BJ (cell line): ENCODE measurements around the gene FOSL2. TPM values are rescaled to one million over a fixed set of nuclear protein-coding genes. Genes with fewer than 3 reads are reported as not detected.

Experiments
- CTCF ChIA-PET: fragments of 350-600 bp; formaldehyde crosslinking; extraction: SDS; loops from one replicate; lab custom pipeline; 2021; ENCODE audit warnings: antibody characterized with exemption, inconsistent platforms; lab: Yijun Ruan, JAX
- POLR2A ChIA-PET: fragments of 300-600 bp; sonication (Branson Sonifier 250); formaldehyde crosslinking; extraction: SDS; loops from one replicate; lab custom pipeline; 2021; ENCODE audit warnings: antibody characterized with exemption; lab: Charles Lee
- DNase-seq: peaks from one replicate; pipeline ENCODE4 v3.0.0-alpha.2; 2011; ENCODE audit warnings: low read depth
- H3K27me3 ChIP-seq: 2 replicates; pipeline ENCODE4 v1.6.0; 2011; ENCODE audit warnings: low read length; ENCODE audit not compliant: control insufficient read depth, insufficient read depth
- H3K36me3 ChIP-seq: 2 replicates; pipeline ENCODE4 v1.5.1; 2011; ENCODE audit warnings: low read length; ENCODE audit not compliant: control insufficient read depth, insufficient read depth
- H3K4me3 ChIP-seq: 2 replicates; pipeline ENCODE4 v1.5.1; 2011; ENCODE audit warnings: low read depth, mild to moderate bottlenecking, control low read depth, low read length
- polyA plus RNA-seq: library from polyadenylated mRNA; depleted of rRNA; stranded (reverse); fragments of >200 nt; gene quantifications from 2 replicates; pipeline ENCODE4 v1.2.3, GENCODE V29; 2011
- TF ChIP-seq, protein P1 (sequence below): IDR thresholded peaks from 2 replicates; pipeline ENCODE4 v1.5.1; 2011; ENCODE audit warnings: low read depth, mild to moderate bottlenecking, control low read depth, inconsistent platforms, low read length, moderate library complexity; ENCODE audit not compliant: insufficient read depth

The FOSL2 gene
- polyA plus RNA-seq, 1 experiment = 52.5 TPM

DNA sequence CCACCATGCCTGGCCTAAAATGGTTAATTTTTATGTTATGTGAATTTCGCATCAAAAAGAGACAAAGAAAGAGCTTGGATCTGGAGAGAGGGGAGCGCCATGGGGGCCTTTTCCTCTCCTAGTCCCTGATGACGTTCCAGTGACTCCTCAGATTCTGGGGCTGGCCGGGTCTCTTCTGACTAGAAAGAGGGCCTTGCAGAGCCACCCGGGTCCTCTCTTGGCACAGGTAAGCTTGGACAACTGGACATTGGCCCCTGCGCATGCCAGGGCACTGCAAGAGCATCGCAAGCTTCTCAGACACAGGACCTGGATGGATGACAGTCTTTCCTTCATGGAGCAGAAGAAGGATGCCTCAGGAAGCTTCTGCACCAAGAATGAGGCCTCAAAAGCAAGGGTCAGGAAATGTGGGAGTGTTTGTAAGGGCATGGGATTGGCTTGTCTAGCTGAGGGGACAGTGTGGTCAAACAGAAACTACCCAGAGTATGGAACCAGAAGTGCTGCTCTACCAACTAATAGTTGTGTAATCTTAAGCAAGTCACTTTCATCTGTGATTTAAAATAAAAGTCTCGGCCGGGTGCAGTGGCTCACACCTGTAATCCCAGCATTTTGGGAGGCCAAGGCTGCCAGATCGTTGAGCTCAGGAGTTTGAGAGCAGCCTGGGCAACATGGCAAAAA, 35.2 kb downstream of the FOSL2 start:
- DNase-seq = no peak
- Histone ChIP-seq H3K36me3 (no peaks in the 10 kb centered on the region), H3K27me3 (no peaks in the 10 kb centered on the region), H3K4me3 (no peak overlapping the region)
- CTCF ChIA-PET = interaction anchor here (1.5 kb wide), 1 partner anchor 25 kb away, joined by 8 read pairs; no protein-coding TSS in a partner anchor
- TF ChIP-seq, protein P1, sequence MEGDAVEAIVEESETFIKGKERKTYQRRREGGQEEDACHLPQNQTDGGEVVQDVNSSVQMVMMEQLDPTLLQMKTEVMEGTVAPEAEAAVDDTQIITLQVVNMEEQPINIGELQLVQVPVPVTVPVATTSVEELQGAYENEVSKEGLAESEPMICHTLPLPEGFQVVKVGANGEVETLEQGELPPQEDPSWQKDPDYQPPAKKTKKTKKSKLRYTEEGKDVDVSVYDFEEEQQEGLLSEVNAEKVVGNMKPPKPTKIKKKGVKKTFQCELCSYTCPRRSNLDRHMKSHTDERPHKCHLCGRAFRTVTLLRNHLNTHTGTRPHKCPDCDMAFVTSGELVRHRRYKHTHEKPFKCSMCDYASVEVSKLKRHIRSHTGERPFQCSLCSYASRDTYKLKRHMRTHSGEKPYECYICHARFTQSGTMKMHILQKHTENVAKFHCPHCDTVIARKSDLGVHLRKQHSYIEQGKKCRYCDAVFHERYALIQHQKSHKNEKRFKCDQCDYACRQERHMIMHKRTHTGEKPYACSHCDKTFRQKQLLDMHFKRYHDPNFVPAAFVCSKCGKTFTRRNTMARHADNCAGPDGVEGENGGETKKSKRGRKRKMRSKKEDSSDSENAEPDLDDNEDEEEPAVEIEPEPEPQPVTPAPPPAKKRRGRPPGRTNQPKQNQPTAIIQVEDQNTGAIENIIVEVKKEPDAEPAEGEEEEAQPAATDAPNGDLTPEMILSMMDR = no peak
- POLR2A ChIA-PET = interaction anchor here (0.6 kb wide), 1 partner anchor 127 kb away, joined by 10 read pairs; no protein-coding TSS in a partner anchor

DNA sequence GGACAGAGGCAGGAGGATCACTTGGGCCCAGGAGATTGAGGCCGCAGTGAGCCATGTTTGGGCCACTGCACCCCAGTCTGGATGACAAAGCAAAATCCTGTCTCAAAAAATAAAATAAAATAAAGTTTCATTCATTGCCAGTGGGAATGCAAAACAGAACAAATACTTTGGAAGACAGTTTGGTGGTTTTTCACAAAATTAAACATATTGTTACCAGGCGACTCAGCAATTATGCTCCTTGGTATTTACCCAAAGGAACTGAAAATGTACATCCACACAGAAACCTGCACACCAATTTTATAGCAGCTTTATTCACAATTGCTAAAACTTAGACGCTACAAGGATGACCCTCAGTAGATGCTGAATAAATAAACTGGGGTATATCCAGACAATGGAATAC, 35.8 kb downstream of the FOSL2 start:
- no peaks in the 10 kb centered on the region for H3K36me3 ChIP-seq
- no peak for DNase-seq
- TF ChIP-seq, protein P1 = no peak
- POLR2A ChIA-PET = no interaction called here
- no peaks in the 10 kb centered on the region for H3K27me3 ChIP-seq
- CTCF ChIA-PET = interaction anchor here (0.6 kb wide), 2 partner anchors 581 to 636 kb away, joined by 3 to 5 read pairs; no protein-coding TSS in a partner anchor
- H3K4me3 ChIP-seq = no peak overlapping the region

DNA sequence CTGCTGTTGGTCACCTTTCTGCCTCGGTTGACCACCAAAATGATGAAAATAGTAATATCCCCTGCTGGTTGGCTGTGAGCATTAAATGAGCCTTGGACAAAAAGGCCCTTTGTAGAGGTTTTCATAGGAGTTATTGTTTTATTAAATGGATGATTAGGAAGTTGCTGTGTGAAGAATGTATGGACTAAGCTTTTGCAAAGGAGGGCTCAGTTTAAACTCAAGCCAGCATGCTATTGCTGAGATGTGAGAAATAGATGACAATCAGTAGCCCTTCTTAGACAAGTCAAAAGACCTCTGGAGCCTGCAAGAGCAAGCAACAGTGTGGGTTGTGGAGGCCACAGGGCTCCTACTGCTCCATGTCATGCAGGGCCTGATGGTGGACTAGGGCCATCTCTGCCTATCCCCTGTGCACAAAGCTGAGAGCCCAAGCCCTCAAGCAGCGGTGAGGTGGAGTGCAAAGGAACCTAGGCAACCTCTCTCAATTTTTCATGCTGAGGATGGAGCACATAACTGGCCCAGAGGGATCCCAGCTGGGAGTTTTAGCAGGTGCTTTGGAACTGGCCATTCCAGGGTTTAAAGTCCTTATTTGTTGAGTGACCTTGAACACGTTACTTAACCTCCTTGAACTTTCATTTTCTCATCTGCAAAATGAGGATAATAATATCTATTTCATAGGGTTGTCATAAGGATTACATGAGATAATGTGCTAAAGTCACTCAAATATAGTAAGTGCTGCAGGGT, 37.1 kb downstream of the FOSL2 start:
- no peak for DNase-seq
- CTCF ChIA-PET = no interaction called here
- TF ChIP-seq, protein P1 = no peak
- Histone ChIP-seq H3K4me3 (no peak overlapping the region), H3K36me3 (no peaks in the 10 kb centered on the region), H3K27me3 (no peaks in the 10 kb centered on the region)
- POLR2A ChIA-PET = interaction anchor here (0.6 kb wide), 2 partner anchors 18 to 253 kb away, joined by 4 to 5 read pairs; no protein-coding TSS in a partner anchor

DNA sequence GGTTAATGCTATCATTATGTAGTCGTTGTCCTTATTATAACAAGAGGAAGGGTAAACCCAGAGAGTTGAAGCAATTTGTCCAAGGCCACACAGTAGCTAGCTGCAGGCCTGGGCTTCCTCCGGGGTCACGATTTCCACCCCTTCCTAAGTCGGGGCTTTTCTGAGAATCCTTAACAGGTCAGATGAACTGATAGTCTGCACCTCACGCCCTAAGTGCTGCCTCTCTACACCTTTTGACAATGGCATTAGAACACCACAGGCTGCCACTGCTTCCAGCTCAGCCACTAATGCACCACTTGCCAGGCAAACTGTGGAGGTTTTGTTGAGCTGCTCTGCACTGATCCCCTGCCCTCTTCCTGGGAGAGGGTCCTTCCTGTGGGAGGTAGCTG, 37.7 kb downstream of the FOSL2 start:
- TF ChIP-seq, protein P1 = no peak
- ChIA-PET CTCF (no interaction called here), POLR2A (interaction anchor here (0.6 kb wide), 1 partner anchor 254 kb away, joined by 5 read pairs; no protein-coding TSS in a partner anchor)
- Histone ChIP-seq H3K27me3 (no peaks in the 10 kb centered on the region), H3K4me3 (no peak overlapping the region), H3K36me3 (no peaks in the 10 kb centered on the region)
- no peak for DNase-seq
